Measurements from ENCODE around the gene CCNY.

Gene CCNY

GRCh38 chr10:35434533-35434932, 98.2 kb downstream of the CCNY start:
- no peak for DNase-seq
- Histone ChIP-seq H3K4me3 (ENCODE audit: low read depth, low read length) (no peak overlapping the region), H3K36me3 (no peaks in the 10 kb centered on the region), H3K27me3 (ENCODE audit: insufficient read depth, low read depth, severe bottlenecking) (no peaks in the 10 kb centered on the region), H3K27ac (no peak overlapping the region), H3K9me3 (ENCODE audit: severe bottlenecking) (no peaks in the 10 kb centered on the region)
- TF ChIP-seq CTCF (IDR thresholded peaks at IDR 0.05; ENCODE audit: low read depth, low read length) = no peak

GRCh38 chr10:35435824-35436223, 99.5 kb downstream of the CCNY start:
- Histone ChIP-seq H3K27ac (no peak overlapping the region), H3K4me3 (ENCODE audit: low read depth, low read length) (no peak overlapping the region), H3K36me3 (no peaks in the 10 kb centered on the region), H3K9me3 (ENCODE audit: severe bottlenecking) (no peaks in the 10 kb centered on the region), H3K27me3 (ENCODE audit: insufficient read depth, low read depth, severe bottlenecking) (no peaks in the 10 kb centered on the region)
- TF ChIP-seq CTCF (IDR thresholded peaks at IDR 0.05; ENCODE audit: low read depth, low read length) = no peak
- DNase-seq = no peak

- Histone ChIP-seq H3K27ac (no peak overlapping the region), H3K27me3 (ENCODE audit: insufficient read depth, low read depth, severe bottlenecking) (no peaks in the 10 kb centered on the region), H3K4me3 (ENCODE audit: low read depth, low read length) (no peak overlapping the region), H3K9me3 (ENCODE audit: severe bottlenecking) (no peaks in the 10 kb centered on the region), H3K36me3 (no peaks in the 10 kb centered on the region)
- no peak for TF ChIP-seq CTCF (IDR thresholded peaks at IDR 0.05; ENCODE audit: low read depth, low read length)
- DNase-seq = no peak
Observed at GRCh38 chr10:35437829-35438228, 101.5 kb downstream of the CCNY start.

GRCh38 chr10:35438718-35439571, 102.6 kb downstream of the CCNY start:
- DNase-seq = no peak

GRCh38 chr10:35440016-35440415, 103.7 kb downstream of the CCNY start:
- Histone ChIP-seq H3K4me3 (ENCODE audit: low read depth, low read length) (no peak overlapping the region), H3K36me3 (no peaks in the 10 kb centered on the region), H3K9me3 (ENCODE audit: severe bottlenecking) (no peaks in the 10 kb centered on the region), H3K27ac (no peak overlapping the region), H3K27me3 (ENCODE audit: insufficient read depth, low read depth, severe bottlenecking) (no peaks in the 10 kb centered on the region)
- TF ChIP-seq CTCF (IDR thresholded peaks at IDR 0.05; ENCODE audit: low read depth, low read length) = no peak
- no peak for DNase-seq

More at GRCh38 chr10:35438718-35439571, 102.6 kb downstream of the CCNY start:
- Histone ChIP-seq H3K4me3 (ENCODE audit: low read depth, low read length) (no peak overlapping the region), H3K9me3 (ENCODE audit: severe bottlenecking) (no peaks in the 10 kb centered on the region), H3K36me3 (no peaks in the 10 kb centered on the region), H3K27ac (no peak overlapping the region), H3K27me3 (ENCODE audit: insufficient read depth, low read depth, severe bottlenecking) (no peaks in the 10 kb centered on the region)
- TF ChIP-seq CTCF (IDR thresholded peaks at IDR 0.05; ENCODE audit: low read depth, low read length) = no peak

GRCh38 chr10:35442028-35442427, 105.7 kb downstream of the CCNY start:
- no peak overlapping the region for H3K27ac ChIP-seq
- no peak for TF ChIP-seq CTCF (IDR thresholded peaks at IDR 0.05; ENCODE audit: low read depth, low read length)
- H3K36me3 ChIP-seq = no peaks in the 10 kb centered on the region
- H3K4me3 ChIP-seq (ENCODE audit: low read depth, low read length) = no peak overlapping the region
- no peak for DNase-seq
- H3K27me3 ChIP-seq (ENCODE audit: insufficient read depth, low read depth, severe bottlenecking) = no peaks in the 10 kb centered on the region
- H3K9me3 ChIP-seq (ENCODE audit: severe bottlenecking) = no peaks in the 10 kb centered on the region
